Tibial nerve (tissue), 3 donors: ENCODE data around the gene MYL10.

Experiments used
- POLR2A ChIP-seq, 2 donors: fragments of 450-650 bp; IDR thresholded peaks; one replicate each; pipeline ENCODE4 v1.6.1; 2017; ENCODE audit warnings: antibody characterized with exemption in 2 of 2, mild to moderate bottlenecking in 2 of 2, moderate library complexity in 2 of 2
- TF ChIP-seq, protein P1 (sequence below), 5 experiments: fragments of 200-600 bp in 3 of 5; fragments of 450-650 bp in 2 of 5; sonication (generic) in 3 of 5; IDR thresholded peaks; one replicate each; pipeline ENCODE4 v1.5.1; 2016 to 2019; ENCODE audit warnings: antibody characterized with exemption in 5 of 5, mild to moderate bottlenecking in 3 of 5, moderate library complexity in 2 of 5

DNA sequence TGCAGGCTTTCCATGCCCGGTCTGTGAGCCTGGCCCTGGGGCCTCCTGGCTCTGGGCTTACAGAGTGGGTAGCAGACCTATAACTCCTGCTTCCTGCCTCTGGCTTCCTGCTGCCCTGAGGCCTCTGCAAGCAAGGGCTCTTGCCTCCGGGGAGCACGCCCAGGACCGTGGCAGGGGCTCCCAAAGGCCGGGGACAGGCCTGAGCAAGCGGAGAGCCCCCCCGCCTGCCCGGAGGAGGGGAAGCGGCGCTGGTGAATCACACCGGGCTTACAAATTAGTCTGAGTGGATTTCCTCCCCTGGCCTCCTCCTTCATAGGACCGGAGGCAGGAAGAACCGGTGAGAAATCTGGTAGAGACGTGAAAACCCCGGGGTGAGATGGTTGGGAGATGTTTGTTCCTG, 1.5 kb upstream of the MYL10 start:
- TF ChIP-seq, protein P1, sequence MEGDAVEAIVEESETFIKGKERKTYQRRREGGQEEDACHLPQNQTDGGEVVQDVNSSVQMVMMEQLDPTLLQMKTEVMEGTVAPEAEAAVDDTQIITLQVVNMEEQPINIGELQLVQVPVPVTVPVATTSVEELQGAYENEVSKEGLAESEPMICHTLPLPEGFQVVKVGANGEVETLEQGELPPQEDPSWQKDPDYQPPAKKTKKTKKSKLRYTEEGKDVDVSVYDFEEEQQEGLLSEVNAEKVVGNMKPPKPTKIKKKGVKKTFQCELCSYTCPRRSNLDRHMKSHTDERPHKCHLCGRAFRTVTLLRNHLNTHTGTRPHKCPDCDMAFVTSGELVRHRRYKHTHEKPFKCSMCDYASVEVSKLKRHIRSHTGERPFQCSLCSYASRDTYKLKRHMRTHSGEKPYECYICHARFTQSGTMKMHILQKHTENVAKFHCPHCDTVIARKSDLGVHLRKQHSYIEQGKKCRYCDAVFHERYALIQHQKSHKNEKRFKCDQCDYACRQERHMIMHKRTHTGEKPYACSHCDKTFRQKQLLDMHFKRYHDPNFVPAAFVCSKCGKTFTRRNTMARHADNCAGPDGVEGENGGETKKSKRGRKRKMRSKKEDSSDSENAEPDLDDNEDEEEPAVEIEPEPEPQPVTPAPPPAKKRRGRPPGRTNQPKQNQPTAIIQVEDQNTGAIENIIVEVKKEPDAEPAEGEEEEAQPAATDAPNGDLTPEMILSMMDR (IDR thresholded peaks at IDR 0.05), result no peak
- no peak for TF ChIP-seq POLR2A (IDR thresholded peaks at IDR 0.05)
